ENCODE data around the gene IER5. TPM values are rescaled to one million over a fixed set of nuclear protein-coding genes. Genes with fewer than 3 reads are reported as not detected.

IER5 gene
- total RNA-seq, 2 donors from 2014 or later, result 13.2 to 21.2 TPM

DNA sequence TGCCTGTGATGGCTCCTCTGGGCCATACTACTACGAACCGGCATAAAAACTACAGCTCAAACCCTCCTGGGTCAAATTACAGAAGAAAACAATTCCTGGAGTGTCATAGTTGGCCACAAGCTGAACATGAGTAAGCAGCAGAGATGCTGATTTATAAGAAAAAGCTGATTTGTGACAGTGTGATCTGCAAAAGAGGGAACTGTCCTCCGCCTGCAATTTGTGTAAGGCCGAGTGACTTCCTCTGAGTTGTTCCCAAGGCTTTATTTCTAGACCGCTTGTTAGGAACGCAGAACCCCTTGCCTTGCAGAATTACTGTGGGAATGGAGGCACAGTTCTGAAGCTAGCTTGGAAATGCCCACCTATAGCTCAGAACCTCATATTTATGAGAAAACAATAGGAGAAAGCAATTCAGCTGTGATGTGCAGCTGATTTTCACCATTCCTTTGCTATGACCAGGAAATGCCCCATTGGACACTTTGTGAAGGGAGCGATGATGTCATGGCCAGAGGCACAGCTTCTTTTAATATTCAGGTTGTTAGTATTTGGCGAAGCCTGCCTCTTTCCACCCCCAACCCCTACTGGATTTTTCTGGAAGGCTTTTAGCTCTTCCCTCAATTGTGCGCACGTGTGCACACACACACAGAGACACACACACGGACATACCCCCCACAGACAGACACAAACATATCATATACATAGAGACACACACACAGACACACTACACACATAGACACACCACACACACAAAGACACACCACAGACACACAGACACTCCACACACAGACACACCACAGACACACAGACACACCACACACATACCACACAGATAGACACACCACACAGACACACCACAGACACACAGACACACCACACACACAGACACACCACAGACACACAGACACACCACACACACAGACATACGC is 47.6 kb downstream of the IER5 start:
- Histone ChIP-seq H3K9me3 (ENCODE audit: control insufficient read depth, low read length) (no peaks in the 10 kb centered on the region), H3K27ac (ENCODE audit: low read depth, low read length) (peak overlapping the region; percentile 25), H3K27me3 (ENCODE audit: control insufficient read depth, insufficient read depth, low read length, poor library complexity, severe bottlenecking) (peaks cover 11% of the 10 kb centered on the region), H3K4me1 (ENCODE audit: control insufficient read depth, insufficient read depth, low read length) (peaks cover 14% of the 10 kb centered on the region), H3K36me3 (ENCODE audit: control insufficient read depth, insufficient read depth, low read length) (no peaks in the 10 kb centered on the region), H3K9ac (ENCODE audit: extremely low read depth, low read length, poor library complexity, severe bottlenecking) (no peak overlapping the region), H3K4me3 (ENCODE audit: low read length) (no peak overlapping the region)
- DNase-seq, result no peak
- Mint-ChIP-seq H3K27ac (no peak overlapping the region), H3K27me3 (ENCODE audit: insufficient read depth) (peaks cover 27% of the 10 kb centered on the region), H3K4me3 (no peak overlapping the region), H3K36me3 (ENCODE audit: low read depth) (no peaks in the 10 kb centered on the region), H3K9me3 (no peaks in the 10 kb centered on the region), H3K4me1 (peaks cover 35% of the 10 kb centered on the region)
- 83 to 96% methylated on average over 9 to 12 of the region's 12 CpGs for WGBS, 2 experiments (ENCODE audit: insufficient coverage in 1 of 2, insufficient read length in 1 of 2)
- TF ChIP-seq, protein P1, sequence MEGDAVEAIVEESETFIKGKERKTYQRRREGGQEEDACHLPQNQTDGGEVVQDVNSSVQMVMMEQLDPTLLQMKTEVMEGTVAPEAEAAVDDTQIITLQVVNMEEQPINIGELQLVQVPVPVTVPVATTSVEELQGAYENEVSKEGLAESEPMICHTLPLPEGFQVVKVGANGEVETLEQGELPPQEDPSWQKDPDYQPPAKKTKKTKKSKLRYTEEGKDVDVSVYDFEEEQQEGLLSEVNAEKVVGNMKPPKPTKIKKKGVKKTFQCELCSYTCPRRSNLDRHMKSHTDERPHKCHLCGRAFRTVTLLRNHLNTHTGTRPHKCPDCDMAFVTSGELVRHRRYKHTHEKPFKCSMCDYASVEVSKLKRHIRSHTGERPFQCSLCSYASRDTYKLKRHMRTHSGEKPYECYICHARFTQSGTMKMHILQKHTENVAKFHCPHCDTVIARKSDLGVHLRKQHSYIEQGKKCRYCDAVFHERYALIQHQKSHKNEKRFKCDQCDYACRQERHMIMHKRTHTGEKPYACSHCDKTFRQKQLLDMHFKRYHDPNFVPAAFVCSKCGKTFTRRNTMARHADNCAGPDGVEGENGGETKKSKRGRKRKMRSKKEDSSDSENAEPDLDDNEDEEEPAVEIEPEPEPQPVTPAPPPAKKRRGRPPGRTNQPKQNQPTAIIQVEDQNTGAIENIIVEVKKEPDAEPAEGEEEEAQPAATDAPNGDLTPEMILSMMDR (conservative IDR thresholded peaks at IDR 0.05), result no peak

DNA sequence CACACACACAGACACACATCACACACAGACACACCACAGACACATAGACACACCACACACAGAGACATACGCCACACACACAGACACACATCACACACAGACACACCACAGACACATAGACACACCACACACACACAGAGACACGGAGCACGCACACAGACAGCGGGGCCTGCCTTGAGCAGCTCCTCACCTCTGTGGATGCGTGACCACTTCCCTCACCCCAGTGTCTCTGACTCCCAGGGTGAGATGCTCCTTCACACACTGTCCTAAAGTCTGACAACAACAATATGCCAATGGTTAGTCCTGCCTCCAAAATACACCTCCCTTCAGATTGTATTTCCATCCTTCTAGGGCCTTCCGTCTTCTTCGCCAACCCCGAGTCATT is 48.2 kb downstream of the IER5 start:
- no peak overlapping the region for H3K9ac ChIP-seq (ENCODE audit: extremely low read depth, low read length, poor library complexity, severe bottlenecking)
- H3K4me3 ChIP-seq (ENCODE audit: low read length), result no peak overlapping the region
- H3K27me3 ChIP-seq (ENCODE audit: control insufficient read depth, insufficient read depth, low read length, poor library complexity, severe bottlenecking), result peaks cover 17% of the 10 kb centered on the region
- H3K9me3 Mint-ChIP-seq, result no peaks in the 10 kb centered on the region
- peaks cover 35% of the 10 kb centered on the region for H3K4me1 Mint-ChIP-seq
- no peak overlapping the region for H3K27ac Mint-ChIP-seq
- TF ChIP-seq, protein P1 (conservative IDR thresholded peaks at IDR 0.05), result no peak
- DNase-seq, result no peak
- 92 to 100% methylated on average over 4 to 8 of the region's 8 CpGs for WGBS, 2 experiments (ENCODE audit: insufficient coverage in 1 of 2, insufficient read length in 1 of 2)
- no peaks in the 10 kb centered on the region for H3K9me3 ChIP-seq (ENCODE audit: control insufficient read depth, low read length)
- peaks cover 32% of the 10 kb centered on the region for H3K27me3 Mint-ChIP-seq (ENCODE audit: insufficient read depth)
- no peaks in the 10 kb centered on the region for H3K36me3 Mint-ChIP-seq (ENCODE audit: low read depth)
- no peak overlapping the region for H3K4me3 Mint-ChIP-seq
- no peak overlapping the region for H3K27ac ChIP-seq (ENCODE audit: low read depth, low read length)
- peaks cover 17% of the 10 kb centered on the region for H3K4me1 ChIP-seq (ENCODE audit: control insufficient read depth, insufficient read depth, low read length)
- H3K36me3 ChIP-seq (ENCODE audit: control insufficient read depth, insufficient read depth, low read length), result no peaks in the 10 kb centered on the region

DNA sequence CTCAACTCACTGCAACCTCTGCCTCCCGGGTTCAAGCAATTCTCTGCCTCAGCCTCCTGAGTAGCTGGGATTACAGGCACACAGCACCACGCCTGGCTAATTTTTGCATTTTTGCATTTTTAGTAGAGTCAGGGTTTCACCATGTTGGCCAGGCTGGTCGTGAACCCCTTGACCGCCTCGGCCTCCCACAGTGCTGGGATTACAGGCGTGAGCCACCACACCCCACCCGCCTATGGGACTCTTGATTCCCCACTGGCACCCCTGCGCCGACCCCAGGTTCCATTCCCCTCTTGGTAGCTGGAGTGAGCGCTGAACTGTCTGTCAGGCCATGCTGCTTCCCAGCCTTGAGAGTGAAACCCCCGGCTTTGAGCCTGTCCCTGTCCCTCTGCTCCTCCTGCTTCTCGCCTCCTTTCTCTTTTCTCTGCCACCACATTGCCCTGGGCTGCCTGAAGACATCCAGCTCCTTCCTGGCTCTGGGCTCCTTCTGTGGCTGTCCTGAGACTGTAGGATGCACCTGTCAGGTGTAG is 48.8 kb downstream of the IER5 start:
- WGBS, 2 experiments (ENCODE audit: insufficient coverage in 1 of 2, insufficient read length in 1 of 2), result 93 to 96% methylated on average over 11 to 12 of the region's 12 CpGs
- no peak overlapping the region for H3K4me3 ChIP-seq (ENCODE audit: low read length)
- no peak overlapping the region for H3K27ac ChIP-seq (ENCODE audit: low read depth, low read length)
- H3K4me3 Mint-ChIP-seq, result no peak overlapping the region
- peaks cover 21% of the 10 kb centered on the region for H3K4me1 ChIP-seq (ENCODE audit: control insufficient read depth, insufficient read depth, low read length)
- no peak for DNase-seq
- TF ChIP-seq, protein P1 (conservative IDR thresholded peaks at IDR 0.05), result no peak
- H3K27me3 ChIP-seq (ENCODE audit: control insufficient read depth, insufficient read depth, low read length, poor library complexity, severe bottlenecking), result peaks cover 18% of the 10 kb centered on the region
- H3K27ac Mint-ChIP-seq, result no peak overlapping the region
- no peaks in the 10 kb centered on the region for H3K36me3 Mint-ChIP-seq (ENCODE audit: low read depth)
- no peaks in the 10 kb centered on the region for H3K9me3 Mint-ChIP-seq
- no peaks in the 10 kb centered on the region for H3K9me3 ChIP-seq (ENCODE audit: control insufficient read depth, low read length)
- peaks cover 41% of the 10 kb centered on the region for H3K4me1 Mint-ChIP-seq
- H3K27me3 Mint-ChIP-seq (ENCODE audit: insufficient read depth), result peaks cover 32% of the 10 kb centered on the region
- H3K36me3 ChIP-seq (ENCODE audit: control insufficient read depth, insufficient read depth, low read length), result no peaks in the 10 kb centered on the region
- no peak overlapping the region for H3K9ac ChIP-seq (ENCODE audit: extremely low read depth, low read length, poor library complexity, severe bottlenecking)
